ENCODE results near the gene ZFP36.
A peak's percentile ranks its signal among the peaks of the same experiment; 100 is the strongest.

The ZFP36 gene

GRCh38 chr19:39415111-39416046 lies 8.7 kb downstream of the ZFP36 start:
- intact Hi-C loops (cut with DNase I): no loop called here
- no peak for DNase-seq

- intact Hi-C loops (cut with DNase I): no loop called here
- DNase-seq: no peak
These were observed 9.8 kb downstream of the ZFP36 start for GRCh38 chr19:39416152-39417120.

GRCh38 chr19:39417463-39418181 lies 11.0 kb downstream of the ZFP36 start:
- intact Hi-C loops (cut with DNase I): no loop called here

GRCh38 chr19:39419003-39419402 lies 12.4 kb downstream of the ZFP36 start:
- no peak for DNase-seq
- intact Hi-C loops (cut with DNase I): no loop called here

More at GRCh38 chr19:39417463-39418181, 11.0 kb downstream of the ZFP36 start:
- no peak for DNase-seq

GRCh38 chr19:39420769-39421168 lies 14.1 kb downstream of the ZFP36 start:
- no peak for DNase-seq
- intact Hi-C loops (cut with DNase I): no loop called here

GRCh38 chr19:39422020-39422419 lies 15.4 kb downstream of the ZFP36 start:
- DNase-seq: no peak
- intact Hi-C loops (cut with DNase I): no loop called here

- DNase-seq: peak in 2 of 10 donors; percentile 69 to 81
- intact Hi-C loops (cut with DNase I): no loop called here
These were observed 16.8 kb downstream of the ZFP36 start for GRCh38 chr19:39423258-39424086.

GRCh38 chr19:39424934-39425333 lies 18.3 kb downstream of the ZFP36 start:
- intact Hi-C loops (cut with DNase I): no loop called here

GRCh38 chr19:39425744-39426143 lies 19.1 kb downstream of the ZFP36 start:
- no peak for DNase-seq
- intact Hi-C loops (cut with DNase I): no loop called here

More at GRCh38 chr19:39424934-39425333, 18.3 kb downstream of the ZFP36 start:
- DNase-seq: no peak

GRCh38 chr19:39426170-39426569 lies 19.5 kb downstream of the ZFP36 start:
- intact Hi-C loops (cut with DNase I): no loop called here
- DNase-seq: no peak

- DNase-seq: peak in 1 of 10 donors; percentile 35
- intact Hi-C loops (cut with DNase I): no loop called here
These were observed 21.1 kb downstream of the ZFP36 start for GRCh38 chr19:39427707-39428106.

GRCh38 chr19:39428283-39429112 lies 21.9 kb downstream of the ZFP36 start:
- peak in 1 of 10 donors; percentile 60 for DNase-seq
- intact Hi-C loops (cut with DNase I): no loop called here

- DNase-seq: peak in 2 of 10 donors; percentile 49 to 53
- intact Hi-C loops (cut with DNase I): no loop called here
These were observed 24.3 kb downstream of the ZFP36 start for GRCh38 chr19:39430675-39431593.

GRCh38 chr19:39432677-39433025 lies 26.0 kb downstream of the ZFP36 start:
- intact Hi-C loops (cut with DNase I): no loop called here
- no peak for DNase-seq

GRCh38 chr19:39433480-39434079 lies 26.9 kb downstream of the ZFP36 start:
- intact Hi-C loops (cut with DNase I): no loop called here
- DNase-seq: peak in 1 of 10 donors; percentile 21

- intact Hi-C loops (cut with DNase I): no loop called here
- no peak for DNase-seq
These were observed 27.8 kb downstream of the ZFP36 start for GRCh38 chr19:39434123-39435076.

Data from posterior cingulate gyrus (tissue), 11 donors.